Skin epidermis (tissue), 12 donors: ENCODE measurements around the gene LRIG1.

Source experiments
- H3K27ac ChIP-seq, 21 experiments: fragments of 200-600 bp; sonication (generic) in 11 of 21; one replicate each; pipeline ENCODE4 v1.5.0; 2020; ENCODE audit warnings: mild to moderate bottlenecking in 3 of 21, inconsistent platforms in 2 of 21, moderate library complexity in 2 of 21
- H3K4me3 ChIP-seq, 7 experiments: fragments of 200-600 bp; sonication (generic) in 2 of 7; one replicate each; pipeline ENCODE4 v1.5.0; 2020; ENCODE audit warnings: inconsistent platforms in 2 of 7, mild to moderate bottlenecking in 2 of 7, moderate library complexity in 1 of 7

Gene LRIG1

GRCh38 chr3:66383023-66383422 lies 117.8 kb downstream of the LRIG1 start:
- Histone ChIP-seq H3K27ac (no peak overlapping the region), H3K4me3 (no peak overlapping the region)

DNA sequence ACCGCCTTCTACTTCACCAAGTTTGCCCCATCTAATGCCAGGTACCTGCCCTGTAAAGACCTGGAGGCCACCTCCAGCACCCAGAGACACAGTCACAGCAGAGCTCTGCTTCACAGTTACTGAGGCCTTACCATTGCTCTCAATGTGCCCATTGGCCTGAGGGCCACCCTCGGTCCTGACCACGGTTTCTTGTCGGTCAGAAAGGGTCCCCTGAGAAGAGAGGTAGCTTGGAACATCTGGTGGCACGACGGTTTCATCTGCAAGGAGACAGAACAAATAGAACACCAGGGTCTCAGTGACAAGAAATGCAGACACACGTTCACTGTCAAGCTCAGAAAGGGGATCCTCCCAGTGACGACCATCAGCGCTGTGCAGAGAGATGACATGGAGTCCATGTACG lies 118.7 kb downstream of the LRIG1 start:
- Histone ChIP-seq H3K27ac (no peak overlapping the region), H3K4me3 (no peak overlapping the region)

- H3K27ac ChIP-seq, result no peak overlapping the region
These were observed 119.2 kb downstream of the LRIG1 start for GRCh38 chr3:66381626-66382025.

DNA sequence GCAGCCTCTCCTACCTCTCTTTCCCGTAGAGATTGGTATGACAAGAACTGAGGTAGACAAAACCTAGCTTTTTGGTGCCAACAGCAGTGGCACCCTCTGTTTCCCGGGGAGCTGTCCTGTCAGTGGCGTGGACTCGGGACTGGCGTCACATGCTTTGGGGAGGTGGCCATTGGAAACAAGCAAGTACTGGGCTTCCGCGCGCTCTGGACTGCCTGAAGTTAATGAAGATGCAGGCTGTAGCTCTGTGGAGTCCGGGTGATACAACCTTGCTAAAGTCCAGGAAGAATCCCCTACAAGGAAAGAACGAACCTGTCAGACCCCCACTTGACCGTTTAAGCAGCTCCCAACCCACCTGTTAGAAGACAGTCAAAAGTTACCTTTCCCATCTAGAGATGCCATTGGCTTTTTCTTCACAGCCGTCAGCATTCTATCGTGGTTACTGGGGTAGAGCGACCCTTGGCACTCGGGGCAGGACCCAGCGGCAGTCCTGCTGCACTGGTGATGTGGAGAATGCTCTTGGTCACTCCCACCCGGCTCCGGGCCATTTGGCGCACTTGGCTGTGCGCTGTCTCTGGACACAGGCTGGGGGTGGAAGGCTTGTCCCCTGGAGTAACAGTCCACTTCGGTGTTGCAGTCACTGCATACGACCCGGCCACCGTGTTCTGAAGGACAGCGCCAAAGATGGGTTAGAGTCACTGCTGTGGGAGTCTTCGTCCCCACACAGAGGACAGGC lies 120.5 kb downstream of the LRIG1 start:
- Histone ChIP-seq H3K4me3 (no peak overlapping the region), H3K27ac (no peak overlapping the region)

More at GRCh38 chr3:66381626-66382025, 119.2 kb downstream of the LRIG1 start:
- H3K4me3 ChIP-seq, result no peak overlapping the region

DNA sequence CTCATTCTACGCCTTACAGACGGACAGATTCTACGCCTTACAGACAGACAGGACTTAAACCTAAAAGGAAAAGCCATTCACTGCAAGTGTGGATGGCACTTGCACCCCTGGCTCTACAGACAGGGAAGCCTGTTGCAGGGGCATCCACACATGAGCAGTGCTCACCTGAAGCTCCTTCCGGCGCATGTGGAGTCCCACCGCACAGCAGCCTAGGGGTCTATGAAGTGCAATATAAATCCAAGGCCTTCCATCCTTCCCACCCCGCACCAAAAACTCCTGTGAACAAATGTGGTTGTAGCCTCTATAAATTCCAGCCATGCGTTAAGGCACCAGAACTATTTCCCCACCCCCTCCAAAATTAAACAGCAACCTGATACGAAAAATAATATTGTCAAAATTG lies 121.3 kb downstream of the LRIG1 start:
- Histone ChIP-seq H3K27ac (no peak overlapping the region), H3K4me3 (no peak overlapping the region)

DNA sequence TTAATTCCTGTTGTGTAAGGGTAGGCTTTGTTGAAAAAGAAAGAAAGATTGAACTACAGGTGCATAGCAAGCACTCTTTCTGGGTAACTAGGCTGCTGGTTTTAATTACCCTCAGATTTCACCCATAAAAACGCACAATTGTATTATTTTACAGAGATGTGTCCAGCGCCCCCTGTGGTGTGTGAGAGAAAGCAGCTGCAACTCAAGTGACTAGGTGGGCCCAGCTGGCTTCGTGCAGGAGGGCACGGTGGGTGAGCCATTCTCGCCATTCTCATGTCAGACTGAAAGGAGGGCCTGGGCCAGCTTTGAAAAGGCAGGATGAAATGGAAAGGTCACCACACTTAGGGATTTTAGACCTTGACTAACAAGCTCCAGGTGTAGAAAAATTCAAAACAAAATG lies 122.6 kb downstream of the LRIG1 start:
- Histone ChIP-seq H3K4me3 (no peak overlapping the region), H3K27ac (peak overlapping the region in 3 of 21 experiments; percentile 0 to 39 (median 4))

GRCh38 chr3:66377800-66378199 lies 123.0 kb downstream of the LRIG1 start:
- peak overlapping the region in 3 of 21 experiments; percentile 0 to 39 (median 4) for H3K27ac ChIP-seq
- H3K4me3 ChIP-seq, result no peak overlapping the region

DNA sequence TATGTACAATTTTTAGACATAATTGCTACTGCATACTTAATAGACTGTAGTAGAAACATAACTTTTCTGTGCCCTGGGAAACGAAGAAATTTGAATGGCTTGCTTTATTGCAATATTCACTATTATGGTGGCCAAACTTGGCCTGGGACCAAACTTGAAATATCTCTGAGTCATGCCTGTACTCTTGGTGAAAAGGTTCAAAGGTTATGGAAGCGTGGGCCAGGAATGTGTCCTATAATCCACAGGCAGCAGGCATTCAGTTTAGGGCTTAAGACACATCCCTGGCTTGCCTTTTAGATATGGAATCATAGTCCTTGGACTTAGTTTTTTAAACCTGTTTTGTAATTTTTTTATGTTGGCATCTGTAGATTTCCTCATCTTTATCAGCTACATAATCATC lies 124.3 kb downstream of the LRIG1 start:
- Histone ChIP-seq H3K4me3 (no peak overlapping the region), H3K27ac (no peak overlapping the region)

- no peak overlapping the region for H3K4me3 ChIP-seq
- no peak overlapping the region for H3K27ac ChIP-seq
These were observed 128.0 kb downstream of the LRIG1 start for GRCh38 chr3:66372681-66373350.

GRCh38 chr3:66371432-66371831 lies 129.4 kb downstream of the LRIG1 start:
- no peak overlapping the region for H3K4me3 ChIP-seq
- no peak overlapping the region for H3K27ac ChIP-seq

DNA sequence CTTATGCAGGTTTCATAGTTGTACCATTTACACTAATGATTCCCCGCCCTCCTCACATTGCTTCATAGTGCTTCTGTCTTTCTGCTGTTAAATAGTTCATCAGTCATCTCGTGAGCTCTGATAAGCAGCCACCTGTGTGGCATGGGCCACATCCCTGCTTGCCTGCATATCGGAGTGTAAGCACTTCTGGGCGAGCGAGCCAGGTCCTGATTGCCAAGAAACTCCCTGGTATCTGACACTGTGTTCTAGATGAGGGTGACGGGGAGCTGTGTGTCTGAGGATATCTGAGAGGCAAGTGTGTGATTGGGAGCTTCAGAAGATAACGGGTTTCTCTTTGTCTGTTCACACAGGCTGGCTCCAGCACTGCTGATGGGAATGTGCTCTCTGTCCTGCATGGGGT lies 130.6 kb downstream of the LRIG1 start:
- Histone ChIP-seq H3K27ac (no peak overlapping the region), H3K4me3 (no peak overlapping the region)

DNA sequence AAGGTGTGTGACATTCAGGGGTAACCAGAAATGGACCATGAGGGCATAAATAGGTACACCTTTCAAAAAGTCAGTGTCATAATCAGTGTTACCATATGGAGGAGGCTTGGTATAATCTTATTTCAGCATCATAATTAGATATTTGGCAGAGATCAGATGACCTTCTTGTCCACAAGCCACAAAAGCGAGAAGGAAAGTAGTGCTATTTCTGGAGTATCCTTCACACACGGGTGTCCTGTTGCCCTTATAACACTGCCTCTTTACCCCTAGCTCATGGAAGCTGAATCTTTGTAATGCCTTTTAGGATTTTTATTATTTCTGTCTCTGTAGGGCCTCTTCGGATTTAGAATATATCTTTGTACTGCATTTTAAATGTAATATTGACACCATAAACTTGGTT lies 132.8 kb downstream of the LRIG1 start:
- H3K4me3 ChIP-seq, result no peak overlapping the region
- no peak overlapping the region for H3K27ac ChIP-seq

DNA sequence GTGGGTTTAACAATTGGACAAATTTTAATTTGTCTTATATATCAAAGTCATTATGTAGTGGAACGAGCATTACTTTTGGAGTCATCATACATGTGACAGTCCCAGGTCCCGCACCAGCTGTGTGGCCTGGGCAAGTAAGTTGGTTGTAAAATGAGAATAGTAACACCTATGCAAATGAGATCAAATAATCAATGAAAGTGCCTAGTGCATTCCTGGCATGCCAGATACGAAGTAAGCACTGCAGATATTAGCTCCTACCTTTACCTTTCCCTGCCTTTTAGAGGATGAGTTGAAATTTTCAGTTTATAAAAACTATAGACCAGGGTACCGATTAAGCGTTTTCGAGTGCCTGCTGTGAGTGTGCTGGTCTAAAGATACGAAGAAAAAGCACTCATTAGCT lies 134.1 kb downstream of the LRIG1 start:
- no peak overlapping the region for H3K4me3 ChIP-seq
- H3K27ac ChIP-seq, result no peak overlapping the region

GRCh38 chr3:66365080-66365479 lies 135.7 kb downstream of the LRIG1 start:
- no peak overlapping the region for H3K4me3 ChIP-seq
- H3K27ac ChIP-seq, result no peak overlapping the region

GRCh38 chr3:66363148-66363547 lies 137.7 kb downstream of the LRIG1 start:
- Histone ChIP-seq H3K27ac (no peak overlapping the region), H3K4me3 (no peak overlapping the region)

GRCh38 chr3:66362541-66362941 lies 138.3 kb downstream of the LRIG1 start:
- Histone ChIP-seq H3K4me3 (no peak overlapping the region), H3K27ac (no peak overlapping the region)

GRCh38 chr3:66361356-66361755 lies 139.5 kb downstream of the LRIG1 start:
- Histone ChIP-seq H3K27ac (no peak overlapping the region), H3K4me3 (no peak overlapping the region)

GRCh38 chr3:66355997-66356396 lies 144.8 kb downstream of the LRIG1 start:
- H3K4me3 ChIP-seq, result no peak overlapping the region
- no peak overlapping the region for H3K27ac ChIP-seq

GRCh38 chr3:66355394-66355793 lies 145.4 kb downstream of the LRIG1 start:
- H3K4me3 ChIP-seq, result no peak overlapping the region
- H3K27ac ChIP-seq, result no peak overlapping the region

GRCh38 chr3:66354001-66354400 lies 146.8 kb downstream of the LRIG1 start:
- H3K27ac ChIP-seq, result no peak overlapping the region

GRCh38 chr3:66353530-66353929 lies 147.3 kb downstream of the LRIG1 start:
- H3K27ac ChIP-seq, result no peak overlapping the region
- H3K4me3 ChIP-seq, result no peak overlapping the region

More at GRCh38 chr3:66354001-66354400, 146.8 kb downstream of the LRIG1 start:
- no peak overlapping the region for H3K4me3 ChIP-seq

DNA sequence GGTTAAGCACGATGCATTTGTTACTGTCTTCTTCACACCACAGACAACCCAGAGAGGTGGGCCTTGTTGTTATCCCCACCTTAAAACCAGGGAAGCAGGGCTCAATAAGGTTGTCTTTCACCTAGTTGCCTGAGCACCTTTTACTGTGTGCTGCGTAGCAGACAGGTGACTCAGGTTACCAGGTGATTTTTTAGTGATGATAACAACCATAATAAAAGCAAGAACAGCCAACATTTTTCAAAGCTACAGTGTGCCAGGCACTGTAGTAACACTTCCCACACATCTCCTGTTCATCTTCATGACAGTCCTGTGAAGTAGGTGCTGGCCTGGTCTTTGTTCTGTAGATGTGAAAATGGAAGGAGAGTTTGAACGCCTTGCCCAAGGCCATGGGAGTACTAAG lies 147.8 kb downstream of the LRIG1 start:
- H3K4me3 ChIP-seq, result no peak overlapping the region
- H3K27ac ChIP-seq, result no peak overlapping the region
